ENCODE data around the gene ADGRV1.

DNA sequence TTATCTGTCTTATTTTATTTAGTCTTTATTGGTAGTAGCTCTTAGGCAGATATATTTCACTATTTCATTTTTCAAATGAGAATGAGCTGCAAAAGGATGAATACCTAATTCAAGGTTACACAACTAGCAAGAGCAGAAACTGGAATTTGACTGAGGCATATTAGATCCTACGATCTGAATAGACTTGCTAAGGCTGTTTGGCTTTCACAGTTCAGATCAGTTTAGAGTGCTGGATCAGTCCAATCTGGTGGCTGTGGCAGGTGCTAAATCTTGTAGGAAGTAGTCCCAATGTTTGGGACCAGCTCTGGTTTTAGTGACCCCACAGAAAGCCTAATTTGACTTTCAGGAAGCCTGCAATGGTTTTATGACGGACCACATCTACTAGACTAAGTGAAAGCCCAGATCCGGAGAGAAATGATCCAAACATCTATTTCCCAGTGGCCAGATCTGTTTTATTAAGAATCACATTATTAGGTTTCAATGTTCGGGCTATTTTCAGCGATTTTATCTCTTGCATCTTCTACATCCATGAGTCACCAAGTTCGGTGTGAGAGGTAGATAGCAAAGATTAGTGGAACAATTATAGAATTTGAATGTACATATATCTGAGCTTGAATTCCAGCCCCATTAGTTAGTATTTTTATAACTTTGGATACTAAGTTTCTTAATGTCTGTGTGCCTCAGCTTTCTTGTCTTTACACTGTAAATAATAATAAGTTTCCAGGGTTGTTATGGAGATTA is 359.5 kb downstream of the ADGRV1 start:
- TF ChIP-seq, protein P1, sequence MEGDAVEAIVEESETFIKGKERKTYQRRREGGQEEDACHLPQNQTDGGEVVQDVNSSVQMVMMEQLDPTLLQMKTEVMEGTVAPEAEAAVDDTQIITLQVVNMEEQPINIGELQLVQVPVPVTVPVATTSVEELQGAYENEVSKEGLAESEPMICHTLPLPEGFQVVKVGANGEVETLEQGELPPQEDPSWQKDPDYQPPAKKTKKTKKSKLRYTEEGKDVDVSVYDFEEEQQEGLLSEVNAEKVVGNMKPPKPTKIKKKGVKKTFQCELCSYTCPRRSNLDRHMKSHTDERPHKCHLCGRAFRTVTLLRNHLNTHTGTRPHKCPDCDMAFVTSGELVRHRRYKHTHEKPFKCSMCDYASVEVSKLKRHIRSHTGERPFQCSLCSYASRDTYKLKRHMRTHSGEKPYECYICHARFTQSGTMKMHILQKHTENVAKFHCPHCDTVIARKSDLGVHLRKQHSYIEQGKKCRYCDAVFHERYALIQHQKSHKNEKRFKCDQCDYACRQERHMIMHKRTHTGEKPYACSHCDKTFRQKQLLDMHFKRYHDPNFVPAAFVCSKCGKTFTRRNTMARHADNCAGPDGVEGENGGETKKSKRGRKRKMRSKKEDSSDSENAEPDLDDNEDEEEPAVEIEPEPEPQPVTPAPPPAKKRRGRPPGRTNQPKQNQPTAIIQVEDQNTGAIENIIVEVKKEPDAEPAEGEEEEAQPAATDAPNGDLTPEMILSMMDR (conservative IDR thresholded peaks at IDR 0.05; ENCODE audit: low read depth, low read length): no peak
- no peak for TF ChIP-seq EZH2 (IDR thresholded peaks at IDR 0.05; ENCODE audit: borderline replicate concordance, low read depth, low read length, poor library complexity, severe bottlenecking)

All from A673 (cell line).